GM12873 (cell line): ENCODE measurements around the gene CYB5B.

Source experiments
- TF ChIP-seq, protein P1 (sequence below): IDR thresholded peaks from 2 replicates; pipeline ENCODE4 v1.5.1; 2012; ENCODE audit warnings: low read depth, mild to moderate bottlenecking, moderate library complexity, low read length, control low read depth; ENCODE audit not compliant: insufficient read depth; ENCODE audit errors: missing control alignments

Gene CYB5B

DNA sequence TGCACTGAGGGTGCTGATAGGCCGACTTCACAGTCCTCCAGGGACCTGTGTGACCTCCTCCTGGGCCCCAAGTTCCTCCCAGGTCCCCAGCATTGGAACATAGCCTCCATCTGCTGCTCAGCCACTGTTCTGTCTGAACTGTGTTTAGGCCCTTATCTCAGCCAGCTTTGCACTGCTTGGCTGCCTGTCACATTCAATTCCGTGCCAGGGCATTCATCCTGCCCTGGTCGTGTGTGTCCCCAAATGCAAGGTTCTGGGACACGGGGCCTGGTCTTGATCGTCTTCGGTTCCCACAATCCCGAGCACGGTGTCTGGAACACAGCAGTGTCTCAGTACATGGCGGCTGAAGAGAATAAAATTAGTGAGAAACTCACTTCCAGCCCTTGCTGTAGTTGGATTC, 71.4 kb downstream of the CYB5B start:
- TF ChIP-seq, protein P1, sequence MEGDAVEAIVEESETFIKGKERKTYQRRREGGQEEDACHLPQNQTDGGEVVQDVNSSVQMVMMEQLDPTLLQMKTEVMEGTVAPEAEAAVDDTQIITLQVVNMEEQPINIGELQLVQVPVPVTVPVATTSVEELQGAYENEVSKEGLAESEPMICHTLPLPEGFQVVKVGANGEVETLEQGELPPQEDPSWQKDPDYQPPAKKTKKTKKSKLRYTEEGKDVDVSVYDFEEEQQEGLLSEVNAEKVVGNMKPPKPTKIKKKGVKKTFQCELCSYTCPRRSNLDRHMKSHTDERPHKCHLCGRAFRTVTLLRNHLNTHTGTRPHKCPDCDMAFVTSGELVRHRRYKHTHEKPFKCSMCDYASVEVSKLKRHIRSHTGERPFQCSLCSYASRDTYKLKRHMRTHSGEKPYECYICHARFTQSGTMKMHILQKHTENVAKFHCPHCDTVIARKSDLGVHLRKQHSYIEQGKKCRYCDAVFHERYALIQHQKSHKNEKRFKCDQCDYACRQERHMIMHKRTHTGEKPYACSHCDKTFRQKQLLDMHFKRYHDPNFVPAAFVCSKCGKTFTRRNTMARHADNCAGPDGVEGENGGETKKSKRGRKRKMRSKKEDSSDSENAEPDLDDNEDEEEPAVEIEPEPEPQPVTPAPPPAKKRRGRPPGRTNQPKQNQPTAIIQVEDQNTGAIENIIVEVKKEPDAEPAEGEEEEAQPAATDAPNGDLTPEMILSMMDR, result no peak

DNA sequence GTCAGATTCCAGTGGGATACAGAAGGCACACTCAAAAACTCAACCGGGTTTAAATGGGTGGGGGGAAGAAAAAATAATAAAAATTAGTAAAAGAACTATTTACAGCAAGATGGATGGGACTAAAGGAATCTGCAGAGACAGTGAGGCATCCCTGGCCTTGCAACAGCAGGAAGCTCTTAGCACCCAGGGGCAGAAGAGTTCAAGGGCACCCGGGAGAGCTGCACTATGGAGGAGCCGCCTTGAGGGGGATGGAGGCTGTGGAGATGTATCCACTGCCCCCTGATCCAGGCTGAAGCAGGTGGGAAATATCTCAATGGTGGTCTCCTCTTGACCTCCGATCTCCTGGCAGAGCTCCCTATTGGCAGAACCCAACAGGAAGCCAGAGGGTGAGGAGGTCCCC, 72.0 kb downstream of the CYB5B start:
- TF ChIP-seq, protein P1, result no peak

DNA sequence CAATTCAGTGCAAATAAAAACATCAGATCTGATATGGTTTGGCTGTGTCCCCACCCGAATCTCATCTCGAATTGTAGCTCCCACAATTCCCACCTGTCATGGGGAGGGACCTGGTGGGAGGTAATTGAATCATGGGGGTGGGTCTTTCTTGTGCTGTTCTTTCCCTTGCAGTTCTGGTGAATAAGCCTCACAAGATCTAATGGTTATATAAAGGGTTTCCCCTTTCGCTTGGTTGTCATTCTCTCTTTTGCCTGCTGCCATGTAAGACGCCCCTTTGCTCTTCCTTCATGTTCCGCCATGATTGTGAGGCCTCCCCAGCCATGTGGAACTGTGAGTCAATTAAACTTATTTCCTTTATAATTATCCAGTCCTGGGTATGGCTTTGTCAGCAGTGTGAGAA, 72.5 kb downstream of the CYB5B start:
- TF ChIP-seq, protein P1, result no peak

DNA sequence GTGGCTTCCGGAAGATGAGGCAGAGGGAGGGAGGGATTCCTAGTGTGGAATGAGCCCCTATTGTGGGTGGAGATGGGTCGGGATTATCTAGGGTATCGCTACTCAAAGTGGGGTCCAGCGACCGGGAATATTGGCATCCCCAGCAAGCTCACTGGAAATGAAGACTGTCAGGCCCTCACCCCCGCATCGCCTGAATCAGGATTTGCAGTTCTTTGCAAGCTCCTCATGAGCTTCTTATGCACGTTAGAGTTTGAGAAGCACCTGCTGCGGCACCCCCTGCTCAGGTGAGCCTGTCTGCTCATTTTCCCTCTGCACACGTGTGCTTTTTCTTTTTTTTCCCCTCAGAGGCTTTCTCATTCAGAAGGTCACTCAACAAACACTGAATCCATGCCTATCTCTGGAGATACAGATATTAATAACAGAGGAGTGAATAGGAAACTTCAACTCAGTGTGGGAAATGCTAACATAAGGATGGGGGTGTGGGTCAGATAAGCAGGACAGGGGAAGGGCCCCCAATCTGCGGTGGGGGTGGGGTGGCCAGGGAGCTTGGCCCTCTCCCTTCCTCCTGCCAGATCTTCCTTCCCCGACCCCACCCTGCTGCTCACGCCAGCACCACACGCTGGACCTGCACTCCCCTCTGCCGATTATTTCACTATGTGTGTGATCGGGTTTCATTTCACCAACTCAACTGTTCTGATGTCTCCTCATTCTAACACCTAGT, 73.6 kb downstream of the CYB5B start:
- TF ChIP-seq, protein P1, result no peak

DNA sequence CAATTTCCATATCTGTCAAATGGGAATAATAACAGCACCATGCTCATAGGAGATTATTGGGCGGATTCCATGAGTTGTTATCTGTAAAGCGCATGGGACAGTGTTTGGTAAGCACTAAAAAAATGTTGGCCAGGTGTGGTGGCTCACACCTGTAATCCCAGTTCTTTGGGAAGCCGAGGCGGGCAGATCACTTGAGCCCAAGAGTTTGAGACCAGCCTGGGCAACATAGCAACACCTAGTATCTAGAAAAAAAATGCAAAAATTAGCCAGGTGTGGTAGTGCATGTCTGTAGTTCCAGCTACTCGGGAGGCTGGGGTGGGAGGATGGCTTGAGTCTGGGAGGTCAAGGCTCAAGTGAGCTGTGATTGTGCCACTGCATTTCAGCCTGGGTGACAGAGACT, 74.5 kb downstream of the CYB5B start:
- TF ChIP-seq, protein P1, result no peak

DNA sequence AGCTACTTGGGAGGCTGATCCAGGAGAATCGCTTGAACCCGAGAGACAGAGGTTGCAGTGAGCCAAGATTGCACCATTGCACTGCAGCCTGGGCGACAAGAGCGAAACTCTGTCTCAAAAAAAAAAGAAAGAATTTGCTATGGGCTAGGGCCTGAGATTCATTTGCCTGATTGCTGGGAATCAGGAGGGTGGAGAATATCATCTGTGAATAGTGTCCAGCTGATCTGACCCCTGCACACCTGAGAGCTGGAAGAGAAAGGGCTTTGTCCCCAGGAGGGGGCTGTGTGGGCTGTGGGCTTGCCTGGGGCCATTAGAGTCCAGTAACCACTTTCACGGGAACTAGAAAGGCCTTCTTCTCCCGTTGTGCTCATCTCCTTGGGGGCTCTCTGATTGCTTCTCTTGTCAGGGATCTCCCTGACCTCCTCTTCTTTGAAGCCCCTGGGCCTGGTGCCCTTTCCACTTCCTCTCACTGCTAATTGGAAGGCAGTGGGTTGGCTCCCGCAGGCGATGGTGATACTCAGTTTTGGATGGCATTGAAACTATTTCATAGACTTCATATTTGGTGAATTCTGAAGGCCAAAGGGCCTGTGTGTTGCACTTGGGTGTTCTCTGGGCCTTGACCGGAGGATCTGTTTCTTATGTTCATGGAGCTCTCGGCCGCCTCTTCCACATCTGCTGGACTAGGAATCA, 75.3 kb downstream of the CYB5B start:
- TF ChIP-seq, protein P1, result no peak

DNA sequence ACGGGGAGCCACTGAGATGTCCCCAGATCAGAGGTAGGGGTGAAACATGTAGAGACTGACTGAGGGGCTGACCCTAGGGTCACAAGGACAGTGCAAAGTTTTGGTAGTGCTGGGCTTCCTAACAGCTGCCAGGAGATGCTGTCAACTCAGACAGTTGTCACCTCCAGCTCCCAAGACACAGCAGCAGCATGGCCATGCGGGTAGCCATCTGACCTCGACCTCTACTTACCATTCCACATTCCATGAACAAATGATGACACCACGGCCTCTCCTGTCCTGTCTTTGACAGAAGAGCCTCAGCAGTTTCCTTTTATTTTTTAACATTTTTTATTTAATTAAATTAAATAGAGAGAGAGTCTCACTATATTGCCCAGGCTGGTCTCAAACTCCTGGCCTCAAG, 76.1 kb downstream of the CYB5B start:
- TF ChIP-seq, protein P1, result no peak
